Small intestine (tissue), 7 donors: ENCODE results near the gene CCDC167. TPM values are rescaled to one million over a fixed set of nuclear protein-coding genes. Genes with fewer than 3 reads are reported as not detected.

Source experiments
- DNase-seq, 2 donors: peaks; one replicate each; pipeline versions ENCODE4 v3.0.0 to v3.0.0-alpha.2; 2013
- FAIRE-seq: peaks from 2 replicates; lab custom pipeline; 2012; peaks lifted over from hg19 to GRCh38; lab: Jason Lieb, UNC
- H3K27ac ChIP-seq, 3 donors: one replicate each; pipeline ENCODE4 v1.5.1; 2013; ENCODE audit warnings: low read length in 2 of 3, mild to moderate bottlenecking in 2 of 3, control low read depth in 1 of 3, inconsistent platforms in 1 of 3, low read depth in 1 of 3, moderate library complexity in 1 of 3
- H3K27me3 ChIP-seq, 3 donors: one replicate each; pipeline ENCODE4 v1.6.1; 2013; ENCODE audit warnings: low read length in 3 of 3, inconsistent platforms in 1 of 3; ENCODE audit not compliant: control insufficient read depth in 3 of 3, insufficient read depth in 3 of 3
- H3K36me3 ChIP-seq, 3 donors: one replicate each; pipeline ENCODE4 v1.6.1; 2013; ENCODE audit warnings: low read length in 3 of 3, inconsistent platforms in 1 of 3, low read depth in 1 of 3, mild to moderate bottlenecking in 1 of 3, moderate library complexity in 1 of 3; ENCODE audit not compliant: control insufficient read depth in 3 of 3, insufficient read depth in 2 of 3
- H3K4me1 ChIP-seq, 3 donors: one replicate each; pipeline ENCODE4 v1.6.1; 2013; ENCODE audit warnings: low read length in 2 of 3, inconsistent platforms in 1 of 3, low read depth in 1 of 3, mild to moderate bottlenecking in 1 of 3, moderate library complexity in 1 of 3; ENCODE audit not compliant: control insufficient read depth in 3 of 3, insufficient read depth in 2 of 3
- H3K4me3 ChIP-seq, 3 donors: one replicate each; pipeline ENCODE4 v1.5.1; 2013; ENCODE audit warnings: low read length in 3 of 3, control low read depth in 1 of 3, inconsistent platforms in 1 of 3, low read depth in 1 of 3, mild to moderate bottlenecking in 1 of 3, moderate library complexity in 1 of 3
- H3K9me3 ChIP-seq, 2 donors: one replicate each; pipeline ENCODE4 v1.6.1; 2013; ENCODE audit warnings: low read depth in 1 of 2, low read length in 1 of 2; ENCODE audit not compliant: control insufficient read depth in 2 of 2, insufficient read depth in 1 of 2
- WGBS, 3 donors: extraction: QIAGEN DNeasy Blood & Tissue Kit; methylation state at CpG; one replicate each; pipeline ENCODE4 v1.1.7; 2013; 5-methylcytosine and 5-hydroxymethylcytosine counted together
- polyA plus RNA-seq, 4 donors: library from polyadenylated mRNA; stranded (reverse) in 3 of 4; unstranded in 1 of 4; fragments of 200-250 nt in 3 of 4; fragments of 120-200 nt in 1 of 4; gene quantifications; one replicate each; pipeline versions ENCODE4 v1.2.1 to v1.2.3, GENCODE V29; 2013
- donor health status: healthy with polysubstance abuse.
- donor health status: control.
- donor health status: control.
- donor health status: Bipolar disorder and iron deficiency.
- donor health status: healthy.

Gene CCDC167
- polyA plus RNA-seq, 4 donors = 14.2 to 54.3 (median 25.4) TPM

DNA sequence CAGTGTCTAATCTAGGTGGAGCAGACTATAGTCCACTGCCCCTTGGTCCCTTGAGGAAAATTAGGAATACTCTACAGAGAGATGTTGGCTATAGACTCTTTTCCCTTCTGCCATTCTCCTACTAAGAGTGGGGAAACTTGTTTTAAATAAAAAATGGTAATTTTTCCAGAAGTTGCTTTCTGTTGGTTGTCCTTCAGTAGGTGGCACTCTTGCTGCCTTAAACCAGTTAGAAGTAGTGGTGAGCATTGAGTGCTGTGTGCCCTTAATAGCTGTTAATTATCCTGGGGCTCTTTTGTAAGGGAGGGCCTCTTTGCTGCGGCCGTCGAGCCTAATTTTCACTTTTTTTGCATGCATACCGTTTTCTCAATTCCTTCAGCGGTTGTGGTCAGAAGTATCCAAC is 63.9 kb downstream of the CCDC167 start:
- Histone ChIP-seq H3K9me3 (no peaks in the 10 kb centered on the region), H3K27me3 (no peaks in the 10 kb centered on the region), H3K4me3 (no peak overlapping the region), H3K36me3 (peaks cover 3 to 25% (median 6%) of the 10 kb centered on the region in 3 donors), H3K4me1 (peaks cover 0 to 3% (median 2%) of the 10 kb centered on the region in 3 donors), H3K27ac (no peak overlapping the region)
- no peak for FAIRE-seq
- DNase-seq = no peak
- WGBS, 3 donors = 85 to 90% (median 86%) methylated on average over 5 of the region's 5 CpGs

DNA sequence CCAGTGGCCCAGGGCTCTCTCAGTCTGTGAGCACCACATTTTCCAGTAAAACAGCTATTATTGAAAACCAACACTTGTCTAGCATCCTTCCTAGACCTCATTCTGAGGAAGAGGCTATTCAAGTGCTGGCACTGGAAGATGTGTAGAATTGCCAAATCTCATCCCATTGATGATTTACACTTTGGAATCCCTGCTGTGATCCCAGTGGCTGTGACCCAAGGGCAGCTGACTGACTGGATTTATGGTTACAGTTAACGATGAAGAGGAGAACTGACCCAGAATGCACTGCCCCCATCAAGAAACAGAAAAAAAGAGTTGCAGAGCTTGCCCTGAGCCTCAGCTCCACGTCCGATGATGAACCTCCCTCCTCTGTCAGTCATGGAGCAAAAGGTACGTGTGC is 64.3 kb downstream of the CCDC167 start:
- DNase-seq (no peak), FAIRE-seq (no peak)
- Histone ChIP-seq H3K4me1 (peaks cover 0 to 3% (median 2%) of the 10 kb centered on the region in 3 donors), H3K4me3 (no peak overlapping the region), H3K27ac (no peak overlapping the region), H3K27me3 (no peaks in the 10 kb centered on the region), H3K9me3 (no peaks in the 10 kb centered on the region), H3K36me3 (peaks cover 3 to 23% (median 4%) of the 10 kb centered on the region in 3 donors)
- WGBS, 3 donors = 78 to 81% (median 80%) methylated on average over 4 of the region's 4 CpGs

DNA sequence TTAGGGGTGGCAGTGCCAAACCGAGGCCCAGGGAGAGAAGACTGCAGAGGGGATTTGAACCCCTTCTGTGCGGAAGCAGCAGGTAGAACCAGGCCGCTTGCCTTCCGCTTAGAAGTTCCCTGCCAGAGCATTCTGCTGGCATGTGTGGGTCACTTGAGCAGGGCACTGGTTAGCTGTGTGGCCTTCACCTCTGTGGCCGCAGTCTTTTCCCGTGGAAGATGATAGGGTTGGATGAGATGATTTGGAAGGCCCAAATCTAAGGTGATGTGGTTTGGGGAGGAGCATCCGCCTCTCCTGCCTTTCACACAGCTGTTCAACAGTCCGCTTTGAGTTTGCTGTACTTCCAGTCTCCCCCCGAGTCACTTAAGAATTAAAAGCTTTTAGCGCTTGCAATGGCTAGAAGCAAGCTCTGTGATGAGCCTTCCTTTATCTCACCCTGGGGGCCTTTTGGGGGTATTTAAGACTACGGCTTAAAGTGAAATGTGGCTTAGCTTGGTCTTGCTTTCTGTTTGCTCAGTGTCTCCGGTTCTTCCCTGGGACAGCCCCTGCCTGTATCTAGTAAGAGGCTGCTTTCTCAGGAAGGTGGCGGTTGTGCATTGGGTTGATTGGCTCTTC is 65.9 kb downstream of the CCDC167 start:
- peaks cover 0 to 3% (median 2%) of the 10 kb centered on the region in 3 donors for H3K4me1 ChIP-seq
- H3K27ac ChIP-seq = peak overlapping the region; percentile 64 to 93 (median 90)
- H3K9me3 ChIP-seq = no peaks in the 10 kb centered on the region
- no peaks in the 10 kb centered on the region for H3K27me3 ChIP-seq
- WGBS, 3 donors = 2 to 5% (median 3%) methylated on average over 13 of the region's 13 CpGs
- peaks cover 2 to 17% (median 4%) of the 10 kb centered on the region in 3 donors for H3K36me3 ChIP-seq
- DNase-seq (peak; percentile 35 to 45), FAIRE-seq (no peak)
- H3K4me3 ChIP-seq = peak overlapping the region; percentile 69 to 87 (median 83)

Other genes with a start within 250 kb of the CCDC167 start
- gene TBC1D22B, start 242.1 kb downstream of the CCDC167 start, polyA plus RNA-seq = 10 to 100 TPM in 2 of 4 donors, 1 to 10 TPM in 2; 6.4 to 11.2 (median 8.6) TPM
- gene TMEM217, start 241.7 kb downstream of the CCDC167 start, polyA plus RNA-seq = 1 to 10 TPM in 1 of 4 donors, under 1 TPM in 3; 0.38 to 1.6 (median 0.84) TPM
- gene RNF8, start 145.9 kb downstream of the CCDC167 start, polyA plus RNA-seq = 10 to 100 TPM; 12.7 to 14.4 (median 13.4) TPM
- gene CMTR1, start 66.7 kb downstream of the CCDC167 start, polyA plus RNA-seq = 10 to 100 TPM; 10.8 to 28.7 (median 14.9) TPM
- gene MDGA1, start 198.0 kb upstream of the CCDC167 start, polyA plus RNA-seq = 1 to 10 TPM in 2 of 4 donors, under 1 TPM in 1, not detected in 1; 0.90 to 1.7 (median 1.1) TPM